PC-9 (cell line): ENCODE measurements around the gene CCDC93. TPM values are rescaled to one million over a fixed set of nuclear protein-coding genes. Genes with fewer than 3 reads are reported as not detected.

Experiments
- BruUV-seq: library from RNA; stranded (reverse); fragments of 400-500 nt; replicated peaks from 2 replicates; lab custom pipeline; 2021; lab: Mats Ljungman, UMichigan
- CTCF ChIA-PET: fragments of 300-600 bp; sonication (Branson Sonifier 250); formaldehyde crosslinking; loops from one replicate; lab custom pipeline; 2022; ENCODE audit warnings: antibody characterized with exemption; lab: Charles Lee
- POLR2A ChIA-PET: fragments of 300-600 bp; sonication (Branson Sonifier 250); formaldehyde crosslinking; loops from one replicate; lab custom pipeline; 2022; ENCODE audit warnings: antibody characterized with exemption; ENCODE audit not compliant: unreplicated experiment; lab: Charles Lee
- DNase-seq, 2 experiments: peaks; one replicate each; pipeline versions ENCODE4 v3.0.0 to v3.0.0-alpha.2; 2015 to 2022; ENCODE audit warnings: mixed read lengths in 1 of 2
- H2AFZ ChIP-seq: fragments of 200-600 bp; sonication (generic); 2 replicates; pipeline ENCODE4 v1.8.1; 2017; ENCODE audit warnings: antibody characterized with exemption
- H3F3A ChIP-seq: fragments of 200-600 bp; sonication (generic); 2 replicates; pipeline ENCODE4 v1.8.1; 2017; ENCODE audit warnings: antibody characterized with exemption, mild to moderate bottlenecking, low read depth; ENCODE audit not compliant: insufficient read depth
- H3K27ac ChIP-seq: fragments of 200-600 bp; sonication (generic); 2 replicates; pipeline ENCODE4 v1.6.1; 2016; ENCODE audit warnings: mixed run types
- H3K27me3 ChIP-seq: fragments of 200-600 bp; sonication (generic); 2 replicates; pipeline ENCODE4 v1.6.1; 2016; ENCODE audit warnings: low read depth, mixed run types; ENCODE audit not compliant: insufficient read depth
- H3K36me3 ChIP-seq: fragments of 200-600 bp; sonication (generic); 2 replicates; pipeline ENCODE4 v1.6.1; 2016; ENCODE audit warnings: low read depth, mixed run types
- H3K4me1 ChIP-seq: fragments of 200-600 bp; sonication (generic); replicated peaks from 2 replicates; pipeline ENCODE4 v1.6.1; 2016; ENCODE audit warnings: mixed run types; ENCODE audit not compliant: insufficient read depth
- H3K4me2 ChIP-seq: fragments of 200-600 bp; sonication (generic); 2 replicates; pipeline ENCODE4 v1.6.1; 2017; ENCODE audit warnings: mixed run types
- H3K4me3 ChIP-seq: fragments of 200-600 bp; sonication (generic); 2 replicates; pipeline ENCODE4 v1.6.1; 2016; ENCODE audit warnings: mixed run types
- H3K79me2 ChIP-seq: fragments of 200-600 bp; sonication (generic); 2 replicates; pipeline ENCODE4 v1.6.1; 2017; ENCODE audit warnings: low read depth, mixed run types
- H3K9me2 ChIP-seq: fragments of 200-600 bp; sonication (generic); 2 replicates; pipeline ENCODE4 v1.8.1; 2017; ENCODE audit warnings: mild to moderate bottlenecking; ENCODE audit not compliant: insufficient read depth
- H3K9me3 ChIP-seq: fragments of 200-600 bp; sonication (generic); 2 replicates; pipeline ENCODE4 v1.8.1; 2016; ENCODE audit warnings: low read depth; ENCODE audit not compliant: insufficient read depth
- H4K20me1 ChIP-seq: fragments of 200-600 bp; sonication (generic); 2 replicates; pipeline ENCODE4 v1.8.1; 2017; ENCODE audit not compliant: insufficient read depth
- CTCF ChIP-seq: fragments of 200-600 bp; sonication (generic); conservative IDR thresholded peaks from 2 replicates; pipeline ENCODE4 v1.6.1; 2017; ENCODE audit warnings: mixed run types, antibody characterized with exemption, mild to moderate bottlenecking, moderate library complexity
- EZH2 ChIP-seq: fragments of 200-600 bp; sonication (generic); IDR thresholded peaks from 2 replicates; pipeline ENCODE4 v1.8.0; 2017; ENCODE audit warnings: antibody characterized with exemption, low read depth
- intact Hi-C: fragments of 100-400 bp; cut with micrococcal nuclease; formaldehyde crosslinking; loops from one replicate; pipeline ENCODE4 v1.10.0; 2022; ENCODE audit not compliant: unreplicated experiment
- total RNA-seq: library from RNA; stranded (reverse); gene quantifications from 2 replicates; pipeline ENCODE4 v1.2.3, GENCODE V29; 2021

CCDC93 gene
- total RNA-seq, 1 experiment from 2014 or later, result 31.3 TPM

- H4K20me1 ChIP-seq, result peaks cover 2% of the 10 kb centered on the region; the same call in 1 of the 2 replicates
- H3K4me3 ChIP-seq, result no peak overlapping the region
- H3K36me3 ChIP-seq, result peaks cover 60% of the 10 kb centered on the region
- H3K9me2 ChIP-seq, result no peaks in the 10 kb centered on the region
- no peaks in the 10 kb centered on the region; the same call in 1 of the 2 replicates for H3F3A ChIP-seq
- H3K79me2 ChIP-seq, result no peaks in the 10 kb centered on the region
- H3K4me2 ChIP-seq, result no peak overlapping the region
- TF ChIP-seq CTCF (no peak), EZH2 (no peak)
- no peak overlapping the region for H3K27ac ChIP-seq
- intact Hi-C loops, result no loop called here
- no peaks in the 10 kb centered on the region for H3K9me3 ChIP-seq
- ChIA-PET CTCF (no interaction called here), POLR2A (no interaction called here)
- no TSS peak for BruUV-seq
- DNase-seq, result no peak
- no peaks in the 10 kb centered on the region for H3K27me3 ChIP-seq
- no peak overlapping the region for H2AFZ ChIP-seq
- H3K4me1 ChIP-seq, result no peaks in the 10 kb centered on the region
Observed at GRCh38 chr2:117943013-117943672, 70.7 kb downstream of the CCDC93 start.

- Histone ChIP-seq H3K27ac (no peak overlapping the region), H3F3A (no peaks in the 10 kb centered on the region; the same call in 1 of the 2 replicates), H4K20me1 (no peaks in the 10 kb centered on the region; the same call in 1 of the 2 replicates), H2AFZ (no peak overlapping the region), H3K9me3 (no peaks in the 10 kb centered on the region), H3K4me3 (no peak overlapping the region), H3K9me2 (no peaks in the 10 kb centered on the region), H3K4me2 (no peak overlapping the region), H3K36me3 (peaks cover 57% of the 10 kb centered on the region), H3K4me1 (no peaks in the 10 kb centered on the region), H3K27me3 (no peaks in the 10 kb centered on the region), H3K79me2 (no peaks in the 10 kb centered on the region)
- ChIA-PET POLR2A (no interaction called here), CTCF (interaction anchor here (0.6 kb wide), 1 partner anchor 30 kb away, joined by 3 read pairs; no protein-coding TSS in a partner anchor)
- TF ChIP-seq CTCF (no peak), EZH2 (no peak)
- intact Hi-C loops, result no loop called here
- no TSS peak for BruUV-seq
- no peak for DNase-seq
Observed at GRCh38 chr2:117942551-117942950, 71.3 kb downstream of the CCDC93 start.

- Histone ChIP-seq H4K20me1 (no peaks in the 10 kb centered on the region; the same call in 1 of the 2 replicates), H3K9me3 (no peaks in the 10 kb centered on the region), H3K4me3 (no peak overlapping the region), H3K79me2 (no peaks in the 10 kb centered on the region), H3K9me2 (no peaks in the 10 kb centered on the region), H3K4me1 (no peaks in the 10 kb centered on the region), H3K36me3 (peaks cover 51% of the 10 kb centered on the region), H3K27ac (no peak overlapping the region), H2AFZ (no peak overlapping the region), H3K4me2 (no peak overlapping the region), H3F3A (no peaks in the 10 kb centered on the region; the same call in 1 of the 2 replicates), H3K27me3 (no peaks in the 10 kb centered on the region)
- CTCF ChIA-PET, result interaction anchor here (0.6 kb wide), 1 partner anchor 31 kb away, joined by 3 read pairs; no protein-coding TSS in a partner anchor
- no peak for DNase-seq
- no TSS peak for BruUV-seq
- POLR2A ChIA-PET, result no interaction called here
- intact Hi-C loops, result no loop called here
- TF ChIP-seq CTCF (no peak), EZH2 (no peak)
Observed at GRCh38 chr2:117941693-117942092, 72.2 kb downstream of the CCDC93 start.
